Stimulated activated naive CD4-positive, alpha-beta T cell treated with Interleukin-2 at 50 U/mL for 16 hours (primary cell): ENCODE data around the gene MAN1A2.

Experiments
- DNase-seq: peaks from one replicate; lab custom pipeline; 2025; lab: John Stamatoyannopoulos, UW

MAN1A2 gene

GRCh38 chr1:117495068-117495467, 127.8 kb downstream of the MAN1A2 start:
- DNase-seq = no peak

GRCh38 chr1:117499071-117499470, 131.8 kb downstream of the MAN1A2 start:
- DNase-seq = no peak

- no peak for DNase-seq
Measured at GRCh38 chr1:117500584-117500983, 133.3 kb downstream of the MAN1A2 start.

- DNase-seq = no peak
Measured at GRCh38 chr1:117501281-117501680, 134.0 kb downstream of the MAN1A2 start.

GRCh38 chr1:117511273-117511672, 144.0 kb downstream of the MAN1A2 start:
- no peak for DNase-seq

- no peak for DNase-seq
Measured at GRCh38 chr1:117512728-117513321, 145.6 kb downstream of the MAN1A2 start.

- no peak for DNase-seq
Measured at GRCh38 chr1:117523111-117523510, 155.9 kb downstream of the MAN1A2 start.

- DNase-seq = no peak
Measured at GRCh38 chr1:117527074-117527473, 159.8 kb downstream of the MAN1A2 start.

GRCh38 chr1:117527566-117528102, 160.4 kb downstream of the MAN1A2 start:
- DNase-seq = no peak

- DNase-seq = no peak
Measured at GRCh38 chr1:117529683-117530082, 162.4 kb downstream of the MAN1A2 start.

GRCh38 chr1:117531222-117531621, 164.0 kb downstream of the MAN1A2 start:
- DNase-seq = no peak

- no peak for DNase-seq
Measured at GRCh38 chr1:117534995-117535467, 167.8 kb downstream of the MAN1A2 start.

- DNase-seq = no peak
Measured at GRCh38 chr1:117535821-117536220, 168.6 kb downstream of the MAN1A2 start.

GRCh38 chr1:117537291-117537920, 170.2 kb downstream of the MAN1A2 start:
- no peak for DNase-seq

- no peak for DNase-seq
Measured at GRCh38 chr1:117540532-117540931, 173.3 kb downstream of the MAN1A2 start.

GRCh38 chr1:117541003-117541402, 173.8 kb downstream of the MAN1A2 start:
- no peak for DNase-seq

- no peak for DNase-seq
Measured at GRCh38 chr1:117541585-117541984, 174.3 kb downstream of the MAN1A2 start.

- no peak for DNase-seq
Measured at GRCh38 chr1:117544509-117545109, 177.4 kb downstream of the MAN1A2 start.

GRCh38 chr1:117546467-117546866, 179.2 kb downstream of the MAN1A2 start:
- DNase-seq = no peak

GRCh38 chr1:117553471-117553870, 186.2 kb downstream of the MAN1A2 start:
- DNase-seq = no peak

- no peak for DNase-seq
Measured at GRCh38 chr1:117555806-117556205, 188.6 kb downstream of the MAN1A2 start.

GRCh38 chr1:117556341-117556740, 189.1 kb downstream of the MAN1A2 start:
- no peak for DNase-seq

GRCh38 chr1:117556976-117557375, 189.7 kb downstream of the MAN1A2 start:
- no peak for DNase-seq
